Astrocyte of the spinal cord (primary cell): ENCODE data around the gene ARHGAP6.

Experiments used
- DNase-seq: peaks from one replicate; pipeline ENCODE4 v3.0.0; 2011; ENCODE audit warnings: low read depth, low spot score
- H3K4me3 ChIP-seq: 2 replicates; pipeline ENCODE4 v1.5.1; 2011; ENCODE audit warnings: low read depth, mild to moderate bottlenecking, low read length, moderate library complexity
- in situ Hi-C: cut with HindIII; loops from 2 replicates; pipeline ENCODE4 v1.10.0; 2017; ENCODE audit warnings: low sequenced_read_pairs
- TF ChIP-seq, protein P1 (sequence below): IDR thresholded peaks from 2 replicates; pipeline ENCODE4 v1.5.1; 2012; ENCODE audit warnings: low read depth, mild to moderate bottlenecking, low read length, inconsistent platforms

Gene ARHGAP6

DNA sequence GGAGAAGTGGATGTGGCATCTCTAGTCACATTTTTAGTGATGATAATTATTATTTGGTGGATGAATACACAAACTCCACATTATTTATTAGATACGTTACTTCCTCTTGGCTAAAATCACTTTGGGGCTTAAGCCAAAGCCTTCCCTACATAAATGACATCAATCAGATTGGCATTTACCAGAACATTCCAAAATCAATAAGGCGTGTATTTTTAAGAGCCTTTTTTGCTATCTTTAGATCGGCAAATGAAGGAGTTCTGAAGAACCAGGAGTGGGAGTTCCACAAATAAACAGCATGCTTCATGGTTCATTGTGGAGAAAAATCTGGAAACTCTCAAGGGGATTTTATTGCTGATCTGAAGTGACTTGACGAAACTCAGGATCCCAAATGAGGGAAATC is 282.8 kb downstream of the ARHGAP6 start:
- TF ChIP-seq, protein P1, sequence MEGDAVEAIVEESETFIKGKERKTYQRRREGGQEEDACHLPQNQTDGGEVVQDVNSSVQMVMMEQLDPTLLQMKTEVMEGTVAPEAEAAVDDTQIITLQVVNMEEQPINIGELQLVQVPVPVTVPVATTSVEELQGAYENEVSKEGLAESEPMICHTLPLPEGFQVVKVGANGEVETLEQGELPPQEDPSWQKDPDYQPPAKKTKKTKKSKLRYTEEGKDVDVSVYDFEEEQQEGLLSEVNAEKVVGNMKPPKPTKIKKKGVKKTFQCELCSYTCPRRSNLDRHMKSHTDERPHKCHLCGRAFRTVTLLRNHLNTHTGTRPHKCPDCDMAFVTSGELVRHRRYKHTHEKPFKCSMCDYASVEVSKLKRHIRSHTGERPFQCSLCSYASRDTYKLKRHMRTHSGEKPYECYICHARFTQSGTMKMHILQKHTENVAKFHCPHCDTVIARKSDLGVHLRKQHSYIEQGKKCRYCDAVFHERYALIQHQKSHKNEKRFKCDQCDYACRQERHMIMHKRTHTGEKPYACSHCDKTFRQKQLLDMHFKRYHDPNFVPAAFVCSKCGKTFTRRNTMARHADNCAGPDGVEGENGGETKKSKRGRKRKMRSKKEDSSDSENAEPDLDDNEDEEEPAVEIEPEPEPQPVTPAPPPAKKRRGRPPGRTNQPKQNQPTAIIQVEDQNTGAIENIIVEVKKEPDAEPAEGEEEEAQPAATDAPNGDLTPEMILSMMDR = no peak
- in situ Hi-C loops = no loop called here
- DNase-seq = no peak
- H3K4me3 ChIP-seq = no peak overlapping the region

DNA sequence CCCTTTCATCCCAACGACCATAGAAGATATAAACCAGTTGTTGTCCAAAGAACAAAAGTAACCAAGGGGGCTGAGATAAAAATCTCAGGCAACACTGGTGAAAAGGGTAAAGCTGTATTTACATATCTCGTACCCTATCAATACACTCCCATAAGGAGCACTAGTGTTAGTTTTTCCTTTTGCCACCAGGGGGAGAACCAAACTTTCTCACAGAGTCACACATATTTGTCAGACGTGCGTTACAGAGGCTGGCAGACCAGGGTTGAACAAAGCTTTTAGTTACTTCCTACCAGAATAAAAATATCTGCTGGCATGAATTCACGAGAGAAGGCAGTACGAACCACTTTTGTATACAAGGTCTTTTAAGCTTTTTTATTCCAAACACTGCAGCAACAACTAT is 284.3 kb downstream of the ARHGAP6 start:
- H3K4me3 ChIP-seq = no peak overlapping the region
- TF ChIP-seq, protein P1 = peak; percentile 62
- peak; percentile 58 for DNase-seq
- in situ Hi-C loops = no loop called here

GRCh38 chrX:11380187-11380844 is 285.4 kb downstream of the ARHGAP6 start:
- no peak overlapping the region for H3K4me3 ChIP-seq
- DNase-seq = peak; percentile 9
- in situ Hi-C loops = no loop called here
- TF ChIP-seq, protein P1 = no peak

DNA sequence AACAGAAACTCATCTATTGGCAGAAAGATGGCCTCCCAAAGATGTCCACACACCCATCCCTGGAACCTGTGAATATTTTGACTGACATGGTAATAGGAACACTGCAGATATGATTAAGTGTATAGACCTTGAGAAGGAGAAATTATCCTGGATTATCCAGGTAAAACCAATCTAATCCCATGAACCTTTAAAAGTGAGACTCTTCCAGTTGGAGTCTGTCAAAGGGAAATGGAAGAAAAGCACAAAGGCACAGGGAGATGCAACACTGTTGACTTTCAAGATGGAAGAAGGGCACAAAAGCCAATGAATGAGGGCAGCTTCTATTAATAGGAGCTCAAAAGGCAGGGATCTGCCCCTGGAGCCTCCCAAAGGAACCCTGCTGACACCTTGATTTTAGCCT is 289.6 kb downstream of the ARHGAP6 start:
- in situ Hi-C loops = no loop called here
- H3K4me3 ChIP-seq = no peak overlapping the region
- TF ChIP-seq, protein P1 = no peak
- DNase-seq = no peak

DNA sequence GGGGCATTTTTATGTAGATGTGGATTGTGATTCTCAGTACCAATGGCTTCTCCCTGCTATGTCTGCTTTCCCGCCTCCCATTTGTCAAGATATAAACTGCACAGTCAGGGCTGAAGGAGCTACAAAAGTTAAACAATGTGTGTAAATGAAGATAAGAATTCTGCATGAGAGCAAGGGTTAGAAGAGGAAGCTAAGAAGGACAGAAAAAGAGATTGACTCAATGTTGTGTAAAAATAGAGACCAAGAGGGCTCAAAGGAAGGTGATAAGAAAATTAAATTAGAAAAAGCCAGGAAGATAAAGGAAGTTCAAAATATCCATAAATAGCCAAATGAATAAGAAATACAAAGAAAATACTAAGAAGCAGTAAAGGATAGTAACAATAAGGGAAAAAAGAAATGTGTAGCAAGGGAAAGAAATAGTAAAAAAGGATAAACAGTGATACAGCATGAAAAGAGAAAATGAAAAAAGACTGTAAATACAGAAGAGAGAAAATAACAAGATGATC is 290.1 kb downstream of the ARHGAP6 start:
- in situ Hi-C loops = no loop called here
- DNase-seq = no peak
- H3K4me3 ChIP-seq = no peak overlapping the region
- TF ChIP-seq, protein P1 = no peak

GRCh38 chrX:11374570-11374969 is 291.1 kb downstream of the ARHGAP6 start:
- in situ Hi-C loops = no loop called here
- TF ChIP-seq, protein P1 = no peak
- no peak overlapping the region for H3K4me3 ChIP-seq
- no peak for DNase-seq
